Duodenal mucosa (tissue), 2 donors: ENCODE measurements around the gene EEF1AKMT2.

Experiments
- H3K27ac ChIP-seq: one replicate; pipeline ENCODE4 v1.7.0; 2013; ENCODE audit warnings: low read depth, low read length
- H3K27me3 ChIP-seq, 2 donors: one replicate each; pipeline ENCODE4 v1.7.0; 2013; ENCODE audit warnings: low read length in 2 of 2, control low read depth in 1 of 2; ENCODE audit not compliant: insufficient read depth in 2 of 2, control insufficient read depth in 1 of 2
- H3K36me3 ChIP-seq, 2 donors: one replicate each; pipeline ENCODE4 v1.7.0; 2013; ENCODE audit warnings: low read length in 2 of 2, control low read depth in 1 of 2; ENCODE audit not compliant: insufficient read depth in 2 of 2, control insufficient read depth in 1 of 2
- H3K4me1 ChIP-seq, 2 donors: one replicate each; pipeline ENCODE4 v1.7.0; 2013; ENCODE audit warnings: low read length in 2 of 2, control low read depth in 1 of 2; ENCODE audit not compliant: insufficient read depth in 2 of 2, control insufficient read depth in 1 of 2
- H3K4me3 ChIP-seq, 2 donors: one replicate each; pipeline ENCODE4 v1.7.0; 2013; ENCODE audit warnings: low read length in 2 of 2, low read depth in 1 of 2
- H3K9ac ChIP-seq, 2 donors: one replicate each; pipeline ENCODE4 v1.7.0; 2013; ENCODE audit warnings: low read length in 2 of 2, low read depth in 1 of 2
- H3K9me3 ChIP-seq, 2 donors: one replicate each; pipeline ENCODE4 v1.7.0; 2013; ENCODE audit warnings: low read length in 2 of 2, control low read depth in 1 of 2; ENCODE audit not compliant: control insufficient read depth in 1 of 2

The EEF1AKMT2 gene

DNA sequence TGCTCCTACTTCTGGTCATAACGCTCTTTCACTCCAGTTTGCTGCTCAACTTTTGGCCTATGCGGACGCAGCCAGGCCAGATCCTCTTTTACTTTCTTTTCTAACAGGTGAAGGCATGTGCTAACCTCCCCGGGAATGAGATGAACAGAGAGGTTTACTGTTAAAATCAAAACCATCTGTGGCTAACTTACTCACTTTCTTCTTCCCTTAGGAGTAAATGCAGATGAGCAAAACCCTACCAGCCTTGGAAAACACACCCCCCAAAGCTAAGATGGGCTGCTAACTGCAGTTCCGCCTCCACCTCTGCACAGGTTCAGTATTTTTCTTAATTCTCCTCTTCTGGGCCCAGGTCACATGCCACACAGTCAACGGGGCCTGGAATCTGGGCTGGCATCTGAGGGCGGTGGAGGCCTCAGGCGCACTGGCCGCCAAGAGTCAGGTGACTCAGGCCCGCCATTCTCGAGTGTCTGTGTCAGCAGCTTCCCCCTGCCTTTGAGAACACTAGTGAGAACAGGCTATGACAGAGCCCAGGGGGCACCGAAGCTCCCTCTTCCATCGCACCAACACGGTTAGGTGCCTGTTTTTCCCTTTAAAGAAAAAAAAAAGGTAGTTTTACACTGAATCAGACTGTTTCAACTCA, 58.6 kb downstream of the EEF1AKMT2 start:
- H3K9ac ChIP-seq = peak overlapping the region; percentile 8 to 30
- H3K4me3 ChIP-seq = peak overlapping the region in 1 of 2 donors; percentile 19
- H3K27ac ChIP-seq = peak overlapping the region; percentile 61
- H3K27me3 ChIP-seq = no peaks in the 10 kb centered on the region
- H3K36me3 ChIP-seq = peaks cover 4 to 26% of the 10 kb centered on the region in 2 donors
- peaks cover 82 to 87% of the 10 kb centered on the region in 2 donors for H3K4me1 ChIP-seq
- no peaks in the 10 kb centered on the region for H3K9me3 ChIP-seq

DNA sequence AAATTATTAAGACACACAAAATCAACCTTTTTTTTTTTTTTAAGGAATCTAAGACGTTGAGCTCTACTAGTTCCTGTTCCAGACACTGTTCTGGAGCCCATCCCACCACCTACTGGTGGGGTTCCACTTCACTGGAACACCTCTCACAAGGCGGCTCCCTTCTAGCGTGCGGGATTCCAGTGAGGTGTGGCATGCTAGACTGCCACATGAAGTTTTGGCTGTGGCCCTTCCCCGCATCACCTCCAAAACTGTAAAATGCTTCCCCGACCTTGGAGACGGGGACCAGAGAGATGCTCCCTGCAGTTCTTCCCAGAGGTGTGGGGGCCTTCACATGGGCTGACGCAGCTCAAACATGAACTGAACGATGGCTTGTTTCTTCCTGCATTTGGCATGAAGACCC, 60.1 kb downstream of the EEF1AKMT2 start:
- H3K36me3 ChIP-seq = peaks cover 4 to 26% of the 10 kb centered on the region in 2 donors
- peaks cover 79 to 81% of the 10 kb centered on the region in 2 donors for H3K4me1 ChIP-seq
- H3K9ac ChIP-seq = no peak overlapping the region
- H3K27ac ChIP-seq = no peak overlapping the region
- H3K27me3 ChIP-seq = no peaks in the 10 kb centered on the region
- no peaks in the 10 kb centered on the region for H3K9me3 ChIP-seq
- H3K4me3 ChIP-seq = no peak overlapping the region

DNA sequence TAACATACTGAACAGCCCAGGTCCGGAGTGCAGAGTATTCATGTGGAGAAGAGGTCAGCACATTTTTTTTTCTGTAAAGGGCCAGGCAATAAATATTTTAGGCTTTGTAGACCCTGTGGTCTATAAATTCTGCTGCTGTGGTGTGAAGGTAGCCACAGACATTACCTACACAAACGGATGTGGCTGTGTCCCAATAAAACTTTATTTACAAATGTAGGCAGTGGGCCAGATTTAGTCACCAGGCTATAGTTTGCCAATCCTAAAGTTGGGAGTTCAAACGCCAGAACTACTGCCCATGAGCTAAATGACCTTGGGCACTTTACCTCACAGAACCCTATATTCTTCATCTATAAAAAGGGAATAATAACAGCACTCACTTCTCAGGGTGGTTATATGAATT, 60.9 kb downstream of the EEF1AKMT2 start:
- H3K4me1 ChIP-seq = peaks cover 73 to 75% of the 10 kb centered on the region in 2 donors
- no peaks in the 10 kb centered on the region for H3K27me3 ChIP-seq
- H3K9ac ChIP-seq = no peak overlapping the region
- H3K4me3 ChIP-seq = no peak overlapping the region
- no peaks in the 10 kb centered on the region for H3K9me3 ChIP-seq
- H3K27ac ChIP-seq = no peak overlapping the region
- H3K36me3 ChIP-seq = peaks cover 4 to 26% of the 10 kb centered on the region in 2 donors

DNA sequence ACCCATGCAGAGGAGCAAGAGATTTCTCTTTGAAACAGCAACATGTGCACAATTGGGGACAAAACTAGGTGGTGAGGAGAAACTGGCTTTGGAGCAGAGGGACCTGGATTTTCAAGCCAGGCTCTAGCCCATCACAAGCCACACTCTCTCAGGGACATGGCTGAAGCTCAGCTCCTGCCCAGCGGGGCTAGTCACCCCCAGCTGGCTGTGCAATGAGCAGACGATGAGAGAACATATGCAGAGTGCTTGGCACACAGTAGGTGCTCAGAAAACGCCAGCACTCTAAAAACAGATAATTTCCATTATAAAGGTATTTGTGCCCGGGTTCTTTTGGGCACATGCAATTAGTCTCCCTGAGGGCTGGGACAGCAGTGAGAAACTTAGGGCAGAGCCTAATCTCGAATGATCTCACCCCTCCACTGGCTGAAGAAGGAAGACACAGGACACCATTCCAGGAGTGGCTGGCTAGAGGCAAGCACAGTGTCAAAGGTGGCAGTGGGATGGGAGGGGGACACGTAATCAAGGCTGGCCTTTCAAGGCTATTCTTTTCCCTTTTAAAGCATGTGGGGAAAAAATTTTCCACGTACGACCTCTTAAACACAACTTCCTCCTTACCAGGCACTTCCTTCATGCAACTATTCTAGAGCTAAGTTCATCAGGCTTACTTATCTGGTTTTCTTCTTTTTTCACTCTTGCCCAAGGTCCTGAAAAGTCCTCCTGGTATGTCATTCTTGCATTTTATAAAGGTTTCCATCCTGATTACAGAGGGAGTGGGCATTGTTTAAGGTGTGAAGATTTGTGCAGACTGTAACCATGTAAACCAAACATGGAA, 62.6 kb downstream of the EEF1AKMT2 start:
- peaks cover 73 to 74% of the 10 kb centered on the region in 2 donors for H3K4me1 ChIP-seq
- H3K36me3 ChIP-seq = peaks cover 10 to 16% of the 10 kb centered on the region in 2 donors

DNA sequence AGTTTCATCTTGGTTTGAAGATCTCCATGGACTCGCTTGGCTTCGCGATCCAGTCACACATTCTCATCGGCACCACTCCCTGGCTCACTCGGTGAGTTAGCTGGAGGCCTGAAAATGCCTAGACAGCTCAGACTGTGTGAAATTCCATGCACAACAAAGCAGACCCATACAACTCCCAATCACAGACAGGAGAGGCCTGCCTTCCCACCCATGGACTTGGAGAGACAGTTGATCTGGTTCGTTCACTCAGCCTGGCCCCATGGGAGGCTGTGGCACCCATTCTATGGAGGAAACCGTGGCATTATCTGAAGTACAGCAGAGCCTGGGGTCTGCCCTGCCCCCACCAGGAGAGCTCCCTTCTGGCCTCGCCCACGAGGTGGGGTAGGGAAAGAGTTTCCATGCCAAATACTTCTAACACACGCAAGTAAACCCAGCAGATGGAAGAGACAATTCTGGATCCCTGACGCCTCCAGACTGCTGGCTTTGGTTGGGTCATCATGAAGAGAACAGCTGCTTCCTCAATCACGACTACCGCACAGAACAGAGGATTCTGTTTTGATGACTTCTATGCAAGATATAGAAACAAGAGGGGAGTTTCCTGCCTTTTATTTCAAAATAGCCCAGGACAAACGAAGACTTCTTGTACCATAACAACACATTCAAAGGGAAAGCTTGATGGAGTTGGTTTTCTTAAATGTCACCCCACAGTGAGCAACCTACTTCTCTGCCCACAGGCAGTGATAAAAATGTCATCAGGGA, 63.4 kb downstream of the EEF1AKMT2 start:
- no peaks in the 10 kb centered on the region for H3K27me3 ChIP-seq
- H3K9me3 ChIP-seq = no peaks in the 10 kb centered on the region
- peaks cover 74 to 75% of the 10 kb centered on the region in 2 donors for H3K4me1 ChIP-seq
- no peak overlapping the region for H3K4me3 ChIP-seq
- H3K9ac ChIP-seq = no peak overlapping the region
- peak overlapping the region; percentile 53 for H3K27ac ChIP-seq
- peaks cover 10 to 16% of the 10 kb centered on the region in 2 donors for H3K36me3 ChIP-seq

More for the DNA sequence above, 62.6 kb downstream of the EEF1AKMT2 start:
- Histone ChIP-seq H3K27ac (no peak overlapping the region), H3K9ac (no peak overlapping the region), H3K27me3 (no peaks in the 10 kb centered on the region), H3K9me3 (no peaks in the 10 kb centered on the region), H3K4me3 (no peak overlapping the region)

DNA sequence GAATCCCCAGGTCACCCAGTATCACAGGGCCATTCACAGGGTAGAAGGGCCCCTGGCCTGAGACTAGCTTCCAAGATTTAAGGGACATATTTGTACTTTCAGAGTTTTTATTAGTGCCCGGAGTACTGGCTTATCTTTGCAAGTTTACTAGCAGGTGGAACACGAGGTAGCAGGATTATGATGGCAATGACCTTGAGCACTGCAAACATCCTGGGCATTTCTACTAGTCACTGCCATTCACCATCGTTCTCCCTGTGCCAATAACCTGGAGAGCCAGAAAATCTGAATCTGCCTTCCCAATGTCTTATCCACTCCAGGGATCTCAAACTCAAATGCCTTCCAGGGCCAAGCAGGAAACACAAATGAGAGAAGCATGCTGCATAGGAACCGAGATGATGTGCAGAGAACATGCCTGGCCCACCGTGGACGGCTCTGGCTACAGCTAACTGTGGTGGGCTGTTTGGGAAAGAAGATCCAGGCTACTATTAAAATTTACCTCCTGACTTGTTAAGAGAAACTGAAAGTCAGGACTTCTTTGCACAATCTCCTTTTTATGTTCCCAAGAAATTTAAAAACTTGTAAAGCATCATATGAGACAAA, 64.2 kb downstream of the EEF1AKMT2 start:
- no peak overlapping the region for H3K9ac ChIP-seq
- H3K9me3 ChIP-seq = no peaks in the 10 kb centered on the region
- H3K36me3 ChIP-seq = peaks cover 10 to 16% of the 10 kb centered on the region in 2 donors
- H3K27me3 ChIP-seq = no peaks in the 10 kb centered on the region
- H3K4me1 ChIP-seq = peaks cover 74 to 75% of the 10 kb centered on the region in 2 donors
- no peak overlapping the region for H3K4me3 ChIP-seq
- no peak overlapping the region for H3K27ac ChIP-seq

DNA sequence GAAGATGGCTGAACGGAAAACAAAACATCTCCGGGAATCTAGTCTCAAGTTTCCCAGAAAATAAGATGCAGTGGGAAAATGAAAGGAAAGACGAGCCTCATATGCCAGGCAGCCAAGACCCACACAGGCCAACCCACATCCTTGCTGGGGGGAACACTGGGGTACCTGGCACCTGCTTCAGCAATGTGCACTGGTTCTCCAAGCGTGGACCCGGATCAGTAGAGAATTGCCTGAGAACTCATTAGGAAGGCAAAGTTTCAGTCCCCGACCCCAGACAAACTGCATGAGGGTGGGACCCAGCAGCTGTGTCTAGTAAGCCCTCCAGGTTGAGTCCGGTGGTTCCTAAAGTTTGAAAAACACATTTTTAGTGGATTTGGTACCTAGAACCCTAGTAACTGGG, 65.9 kb downstream of the EEF1AKMT2 start:
- H3K4me1 ChIP-seq = peaks cover 83% of the 10 kb centered on the region in 2 donors
- no peaks in the 10 kb centered on the region for H3K9me3 ChIP-seq
- no peak overlapping the region for H3K4me3 ChIP-seq
- H3K36me3 ChIP-seq = peaks cover 8 to 10% of the 10 kb centered on the region in 2 donors
- H3K9ac ChIP-seq = no peak overlapping the region
- H3K27ac ChIP-seq = no peak overlapping the region
- H3K27me3 ChIP-seq = no peaks in the 10 kb centered on the region

DNA sequence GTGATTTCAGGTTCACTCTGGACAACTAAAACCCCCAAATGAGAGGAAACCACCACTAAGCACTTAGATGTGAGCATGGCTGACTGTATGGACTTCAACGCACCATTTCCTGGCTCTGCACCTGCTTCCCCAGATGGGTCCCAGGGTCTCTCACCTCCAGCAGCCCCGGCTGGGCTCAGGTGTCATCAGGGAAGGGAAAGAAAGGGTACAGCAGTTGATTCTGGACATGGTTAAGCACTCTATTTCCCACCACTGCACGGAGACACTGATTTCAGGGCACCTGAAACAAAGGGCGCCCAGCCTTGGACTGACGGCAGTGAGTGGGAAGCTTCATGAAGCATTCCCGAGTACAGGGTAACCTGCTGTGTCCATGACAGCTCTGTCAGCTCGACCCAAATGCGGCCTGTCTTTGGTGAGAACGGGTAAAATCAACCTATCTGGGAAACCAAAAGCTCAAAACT, 66.5 kb downstream of the EEF1AKMT2 start:
- Histone ChIP-seq H3K9me3 (no peaks in the 10 kb centered on the region), H3K36me3 (peaks cover 8 to 10% of the 10 kb centered on the region in 2 donors), H3K4me1 (peaks cover 77 to 79% of the 10 kb centered on the region in 2 donors), H3K27me3 (no peaks in the 10 kb centered on the region), H3K27ac (no peak overlapping the region), H3K4me3 (no peak overlapping the region), H3K9ac (no peak overlapping the region)

DNA sequence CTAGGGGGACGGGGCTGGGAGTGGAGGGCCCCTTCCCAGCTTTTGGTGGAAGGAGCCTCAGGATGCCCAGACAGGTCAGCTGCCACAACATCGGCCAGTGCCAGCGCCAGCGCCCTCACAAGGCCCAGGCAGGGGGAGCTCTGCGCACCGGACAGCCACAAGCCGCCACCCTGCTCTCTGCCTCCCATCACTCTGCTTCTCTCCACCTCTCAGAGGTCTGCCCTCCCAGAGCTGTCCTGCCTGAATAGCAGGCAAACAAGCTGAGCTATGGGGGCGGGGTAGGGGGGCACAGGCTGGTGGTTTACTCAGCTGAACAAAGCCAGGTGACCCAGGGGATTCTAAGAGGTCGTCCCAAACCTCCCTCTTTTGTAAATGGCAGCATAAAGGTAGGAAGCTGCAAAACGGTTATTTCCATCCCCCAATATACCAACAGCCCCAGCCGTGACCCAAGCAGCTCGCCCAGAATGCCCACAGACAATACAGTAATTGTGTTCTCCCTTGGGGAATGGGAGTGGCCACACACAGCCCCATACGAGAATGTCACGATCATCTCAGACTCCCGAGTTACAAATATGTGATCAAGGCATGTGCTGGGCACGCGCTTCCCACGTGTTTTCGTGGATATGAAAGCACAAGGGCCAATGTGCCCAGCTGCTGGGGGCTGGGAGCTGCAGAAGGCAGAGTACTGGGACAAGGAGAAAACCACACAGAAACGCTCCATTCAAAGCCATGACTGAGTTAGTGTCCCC, 67.2 kb downstream of the EEF1AKMT2 start:
- H3K36me3 ChIP-seq = peaks cover under 1 to 6% of the 10 kb centered on the region in 2 donors
- peak overlapping the region in 1 of 2 donors; percentile 7 for H3K4me3 ChIP-seq
- H3K9me3 ChIP-seq = no peaks in the 10 kb centered on the region
- no peaks in the 10 kb centered on the region for H3K27me3 ChIP-seq
- H3K27ac ChIP-seq = peak overlapping the region; percentile 35
- peaks cover 72 to 74% of the 10 kb centered on the region in 2 donors for H3K4me1 ChIP-seq
- peak overlapping the region in 1 of 2 donors; percentile 38 for H3K9ac ChIP-seq
